Ectodermal cell (in vitro differentiated cells): ENCODE results near the gene TNFSF10. TPM values are rescaled to one million over a fixed set of nuclear protein-coding genes. Genes with fewer than 3 reads are reported as not detected.
"Not testable (repeated sequence)": the region's sequence is repeated elsewhere in the genome, so short reads cannot be mapped to it uniquely, and the experiment has no call there.

Experiments
- H3K27ac ChIP-seq: 2 replicates; pipeline ENCODE4 v1.7.0; 2013; ENCODE audit warnings: mild to moderate bottlenecking, low read depth, low read length; ENCODE audit not compliant: insufficient read depth, poor library complexity, severe bottlenecking
- H3K27me3 ChIP-seq: 2 replicates; pipeline ENCODE4 v1.7.0; 2013; ENCODE audit warnings: mild to moderate bottlenecking, low read length; ENCODE audit not compliant: insufficient read depth, control insufficient read depth, poor library complexity, severe bottlenecking
- H3K36me3 ChIP-seq: one replicate; pipeline ENCODE4 v1.7.0; 2013; ENCODE audit warnings: low read length; ENCODE audit not compliant: control insufficient read depth, insufficient read depth
- H3K4me1 ChIP-seq: one replicate; pipeline ENCODE4 v1.7.0; 2013; ENCODE audit warnings: low read length; ENCODE audit not compliant: control insufficient read depth, insufficient read depth
- H3K4me3 ChIP-seq: 2 replicates; pipeline ENCODE4 v1.7.0; 2013; ENCODE audit warnings: low read depth, low read length, control low read depth; ENCODE audit not compliant: insufficient read depth
- H3K9me3 ChIP-seq: 2 replicates; pipeline ENCODE4 v1.7.0; 2013; ENCODE audit warnings: mild to moderate bottlenecking, low read length, moderate library complexity; ENCODE audit not compliant: control insufficient read depth
- WGBS, 2 experiments: methylation state at CpG; one replicate each; pipeline ENCODE4 v1.1.7; 2013; ENCODE audit warnings: missing lambda C conversion rate in 2 of 2; 5-methylcytosine and 5-hydroxymethylcytosine counted together
- polyA plus RNA-seq, 4 experiments: library from polyadenylated mRNA; stranded (reverse); fragments of 50-300 nt; gene quantifications; one replicate each; pipeline ENCODE4 v1.2.3, GENCODE V29; 2013

TNFSF10 gene
- polyA plus RNA-seq (2013, experiment 1 of 4), result not detected
- not detected for polyA plus RNA-seq (2013, experiment 2 of 4)
- polyA plus RNA-seq (2013, experiment 3 of 4), result not detected
- not detected for polyA plus RNA-seq (2013, experiment 4 of 4)

- Histone ChIP-seq H3K36me3 (no peaks in the 10 kb centered on the region), H3K4me1 (no peaks in the 10 kb centered on the region), H3K27ac (no peak within 1 kb of the TSS), H3K27me3 (no peaks in the 10 kb centered on the region), H3K4me3 (no peak within 1 kb of the TSS), H3K9me3 (no peaks in the 10 kb centered on the region)
- WGBS, 2 experiments, result 62 to 63% methylated on average over 8 to 9 of the region's 9 CpGs
Observed at GRCh38 chr3:172522871-172523818, at the start of gene TNFSF10. Gene TNFSF10 (minus strand): TSS chr3:172523430. CDS start chr3:172523384, 46 bp downstream.

GRCh38 chr3:172569128-172570008, 46.1 kb upstream of the TNFSF10 start:
- no peaks in the 10 kb centered on the region for H3K36me3 ChIP-seq
- no peaks in the 10 kb centered on the region for H3K4me1 ChIP-seq
- H3K27ac ChIP-seq, result no peak overlapping the region
- no peaks in the 10 kb centered on the region for H3K9me3 ChIP-seq
- H3K27me3 ChIP-seq, result no peaks in the 10 kb centered on the region
- H3K4me3 ChIP-seq, result no peak overlapping the region
- 93 to 97% methylated on average over 4 of the region's 4 CpGs for WGBS, 2 experiments

- H3K27ac ChIP-seq, result no peak overlapping the region
- H3K4me1 ChIP-seq, result no peaks in the 10 kb centered on the region
- no peak overlapping the region for H3K4me3 ChIP-seq
- H3K36me3 ChIP-seq, result no peaks in the 10 kb centered on the region
- no peaks in the 10 kb centered on the region for H3K27me3 ChIP-seq
- 67 to 97% methylated on average over 2 of the region's 2 CpGs for WGBS, 2 experiments
- no peaks in the 10 kb centered on the region for H3K9me3 ChIP-seq
Observed at GRCh38 chr3:172568701-172569100, 45.5 kb upstream of the TNFSF10 start.

- 88 to 89% methylated on average over 1 of the region's 2 CpGs for WGBS, 2 experiments
Observed at GRCh38 chr3:172566785-172567184, 43.6 kb upstream of the TNFSF10 start.

GRCh38 chr3:172564499-172564898, 41.3 kb upstream of the TNFSF10 start:
- H3K9me3 ChIP-seq, result no peaks in the 10 kb centered on the region
- H3K4me1 ChIP-seq, result no peaks in the 10 kb centered on the region
- no peaks in the 10 kb centered on the region for H3K36me3 ChIP-seq
- H3K27me3 ChIP-seq, result no peaks in the 10 kb centered on the region
- no peak overlapping the region for H3K4me3 ChIP-seq
- WGBS, 2 experiments, result 94% methylated on average over 5 of the region's 5 CpGs
- H3K27ac ChIP-seq, result no peak overlapping the region

More at GRCh38 chr3:172566785-172567184, 43.6 kb upstream of the TNFSF10 start:
- H3K9me3 ChIP-seq, H3K27ac ChIP-seq, H3K4me3 ChIP-seq, H3K4me1 ChIP-seq, H3K36me3 ChIP-seq, H3K27me3 ChIP-seq: not testable (repeated sequence)

GRCh38 chr3:172562871-172563865, 39.9 kb upstream of the TNFSF10 start:
- no peak overlapping the region for H3K4me3 ChIP-seq
- H3K27ac ChIP-seq, result no peak overlapping the region
- no peaks in the 10 kb centered on the region for H3K9me3 ChIP-seq
- WGBS, 2 experiments, result 90 to 91% methylated on average over 8 of the region's 8 CpGs
- H3K36me3 ChIP-seq, result no peaks in the 10 kb centered on the region
- H3K4me1 ChIP-seq, result no peaks in the 10 kb centered on the region
- no peaks in the 10 kb centered on the region for H3K27me3 ChIP-seq

- Histone ChIP-seq H3K4me1 (no peaks in the 10 kb centered on the region), H3K4me3 (no peak overlapping the region), H3K27ac (no peak overlapping the region), H3K36me3 (no peaks in the 10 kb centered on the region), H3K27me3 (no peaks in the 10 kb centered on the region), H3K9me3 (no peaks in the 10 kb centered on the region)
- WGBS, 2 experiments, result 88 to 96% methylated on average over 8 to 11 of the region's 12 CpGs
Observed at GRCh38 chr3:172561897-172562640, 38.8 kb upstream of the TNFSF10 start.

- Histone ChIP-seq H3K36me3 (no peaks in the 10 kb centered on the region), H3K4me1 (no peaks in the 10 kb centered on the region), H3K27me3 (no peaks in the 10 kb centered on the region), H3K9me3 (no peaks in the 10 kb centered on the region), H3K27ac (no peak overlapping the region), H3K4me3 (no peak overlapping the region)
- WGBS, 2 experiments, result 83 to 89% methylated on average over 1 of the region's 1 CpG
Observed at GRCh38 chr3:172560586-172560985, 37.4 kb upstream of the TNFSF10 start.

- no peaks in the 10 kb centered on the region for H3K9me3 ChIP-seq
- H3K27ac ChIP-seq, result no peak overlapping the region
- H3K4me1 ChIP-seq, result no peaks in the 10 kb centered on the region
- no peak overlapping the region for H3K4me3 ChIP-seq
- 94 to 95% methylated on average over 4 of the region's 4 CpGs for WGBS, 2 experiments
- H3K27me3 ChIP-seq, result no peaks in the 10 kb centered on the region
- no peaks in the 10 kb centered on the region for H3K36me3 ChIP-seq
Observed at GRCh38 chr3:172560026-172560425, 36.8 kb upstream of the TNFSF10 start.
